Transverse colon (tissue), 4 donors: Measurements from ENCODE around the gene JPT1.
A peak's percentile ranks its signal among the peaks of the same experiment; 100 is the strongest.

Experiments
- CTCF ChIP-seq, 5 experiments: fragments of 200-600 bp in 3 of 5; fragments of 450-650 bp in 2 of 5; sonication (generic) in 3 of 5; IDR thresholded peaks; 1 replicate in 2 of 5; 2 replicates in 3 of 5; pipeline ENCODE4 v1.5.1; 2016 to 2017; ENCODE audit warnings: antibody characterized with exemption in 5 of 5, inconsistent platforms in 3 of 5, mild to moderate bottlenecking in 2 of 5, moderate library complexity in 1 of 5
- EP300 ChIP-seq: sonication (generic); formaldehyde crosslinking; IDR thresholded peaks from one replicate; pipeline ENCODE4 v1.6.1; 2017; ENCODE audit warnings: antibody characterized with exemption, low read depth
- POLR2A ChIP-seq: fragments of 450-650 bp; IDR thresholded peaks from one replicate; pipeline ENCODE4 v1.6.1; 2016; ENCODE audit warnings: antibody characterized with exemption, mild to moderate bottlenecking, moderate library complexity
- POLR2AphosphoS5 ChIP-seq, 3 donors: sonication (generic); formaldehyde crosslinking; IDR thresholded peaks; one replicate each; pipeline ENCODE4 v1.6.1; 2016; ENCODE audit warnings: antibody characterized with exemption in 3 of 3

GRCh38 chr17:75086496-75087181, 67.7 kb downstream of the JPT1 start:
- no peak for TF ChIP-seq EP300
- TF ChIP-seq CTCF (IDR thresholded peaks at IDR 0.05) = no peak
- peak in 1 of 3 donors; percentile 5 for TF ChIP-seq POLR2AphosphoS5 (IDR thresholded peaks at IDR 0.05)
- no peak for TF ChIP-seq POLR2A
